Suprapubic skin (tissue), 4 donors: ENCODE measurements around the gene TP73. TPM values are rescaled to one million over a fixed set of nuclear protein-coding genes. Genes with fewer than 3 reads are reported as not detected.

Experiments
- DNase-seq, 2 donors: peaks; one replicate each; pipeline ENCODE4 v3.0.0-alpha.2; 2019; ENCODE audit warnings: low spot score in 2 of 2
- H3K27ac ChIP-seq: fragments of 200-600 bp; sonication (generic); one replicate; pipeline ENCODE4 v1.5.1; 2019
- H3K27me3 ChIP-seq: fragments of 200-600 bp; sonication (generic); one replicate; pipeline ENCODE4 v1.5.1; 2019
- H3K36me3 ChIP-seq: fragments of 200-600 bp; sonication (generic); one replicate; pipeline ENCODE4 v1.5.1; 2019
- H3K4me1 ChIP-seq: fragments of 200-600 bp; sonication (generic); one replicate; pipeline ENCODE4 v1.5.1; 2019
- H3K4me3 ChIP-seq: fragments of 200-600 bp; sonication (generic); one replicate; pipeline ENCODE4 v1.5.1; 2019; ENCODE audit warnings: mild to moderate bottlenecking
- H3K9me3 ChIP-seq: fragments of 200-600 bp; sonication (generic); one replicate; pipeline ENCODE4 v1.5.1; 2019
- CTCF ChIP-seq, 2 donors: fragments of 200-600 bp in 1 of 2; fragments of 450-650 bp in 1 of 2; sonication (generic) in 1 of 2; IDR thresholded peaks; one replicate each; pipeline ENCODE4 v1.5.1; 2016 to 2019; ENCODE audit warnings: antibody characterized with exemption in 2 of 2, mild to moderate bottlenecking in 1 of 2, moderate library complexity in 1 of 2
- EP300 ChIP-seq: sonication (generic); formaldehyde crosslinking; IDR thresholded peaks from one replicate; pipeline ENCODE4 v1.6.1; 2017; ENCODE audit warnings: antibody characterized with exemption
- POLR2A ChIP-seq, 2 donors: fragments of 450-650 bp; IDR thresholded peaks; one replicate each; pipeline ENCODE4 v1.6.1; 2017; ENCODE audit warnings: antibody characterized with exemption in 2 of 2, mild to moderate bottlenecking in 2 of 2, moderate library complexity in 2 of 2
- POLR2AphosphoS5 ChIP-seq, 3 donors: sonication (generic); formaldehyde crosslinking; IDR thresholded peaks; one replicate each; pipeline ENCODE4 v1.6.1; 2017; ENCODE audit warnings: antibody characterized with exemption in 3 of 3
- WGBS: methylation state at CpG from one replicate; pipeline ENCODE4 v1.1.5; 2018; 5-methylcytosine and 5-hydroxymethylcytosine counted together
- total RNA-seq, 4 donors: library from RNA; depleted of rRNA; stranded (reverse); fragments of >200 nt; gene quantifications; one replicate each; pipeline ENCODE4 v1.1.0, GENCODE V29; 2016

TP73 gene
- total RNA-seq, 4 donors from 2014 or later, result 8.8 to 24.7 (median 16.9) TPM

GRCh38 chr1:3638027-3638426, 14.3 kb upstream of the TP73 start:
- no peaks in the 10 kb centered on the region for H3K27me3 ChIP-seq
- no peak overlapping the region for H3K4me3 ChIP-seq
- TF ChIP-seq EP300 (no peak), CTCF (IDR thresholded peaks at IDR 0.05) (no peak), POLR2AphosphoS5 (IDR thresholded peaks at IDR 0.05) (no peak), POLR2A (IDR thresholded peaks at IDR 0.05) (no peak)
- no peaks in the 10 kb centered on the region for H3K4me1 ChIP-seq
- no peaks in the 10 kb centered on the region for H3K9me3 ChIP-seq
- peaks cover 85% of the 10 kb centered on the region for H3K36me3 ChIP-seq
- peak in 1 of 2 donors; percentile 34 for DNase-seq
- WGBS, result 90% methylated on average over 10 of the region's 12 CpGs
- H3K27ac ChIP-seq, result no peak overlapping the region

- Histone ChIP-seq H3K27me3 (no peaks in the 10 kb centered on the region), H3K9me3 (no peaks in the 10 kb centered on the region), H3K4me1 (no peaks in the 10 kb centered on the region), H3K36me3 (peaks cover 78% of the 10 kb centered on the region), H3K4me3 (no peak overlapping the region), H3K27ac (no peak overlapping the region)
- TF ChIP-seq POLR2A (IDR thresholded peaks at IDR 0.05) (no peak), CTCF (IDR thresholded peaks at IDR 0.05) (no peak), EP300 (no peak), POLR2AphosphoS5 (IDR thresholded peaks at IDR 0.05) (no peak)
- 92% methylated on average over 15 of the region's 15 CpGs for WGBS
- no peak for DNase-seq
Observed at GRCh38 chr1:3638676-3639075, 13.6 kb upstream of the TP73 start.

GRCh38 chr1:3639397-3639911, 12.9 kb upstream of the TP73 start:
- H3K4me1 ChIP-seq, result no peaks in the 10 kb centered on the region
- WGBS, result 94% methylated on average over 23 of the region's 23 CpGs
- peak in 1 of 2 donors; percentile 60 for DNase-seq
- TF ChIP-seq EP300 (no peak), POLR2AphosphoS5 (IDR thresholded peaks at IDR 0.05) (no peak), CTCF (IDR thresholded peaks at IDR 0.05) (no peak), POLR2A (IDR thresholded peaks at IDR 0.05) (no peak)
- H3K27ac ChIP-seq, result no peak overlapping the region
- no peak overlapping the region for H3K4me3 ChIP-seq
- peaks cover 74% of the 10 kb centered on the region for H3K36me3 ChIP-seq
- no peaks in the 10 kb centered on the region for H3K9me3 ChIP-seq
- H3K27me3 ChIP-seq, result no peaks in the 10 kb centered on the region

- H3K9me3 ChIP-seq, result no peaks in the 10 kb centered on the region
- DNase-seq, result peak in 1 of 2 donors; percentile 56
- no peaks in the 10 kb centered on the region for H3K4me1 ChIP-seq
- H3K4me3 ChIP-seq, result no peak overlapping the region
- WGBS, result 80% methylated on average over 25 of the region's 36 CpGs
- TF ChIP-seq POLR2A (IDR thresholded peaks at IDR 0.05) (no peak), POLR2AphosphoS5 (IDR thresholded peaks at IDR 0.05) (no peak), CTCF (IDR thresholded peaks at IDR 0.05) (no peak), EP300 (no peak)
- H3K27ac ChIP-seq, result no peak overlapping the region
- peaks cover 74% of the 10 kb centered on the region for H3K36me3 ChIP-seq
- no peaks in the 10 kb centered on the region for H3K27me3 ChIP-seq
Observed at GRCh38 chr1:3640121-3640837, 12.0 kb upstream of the TP73 start.

- Histone ChIP-seq H3K9me3 (no peaks in the 10 kb centered on the region), H3K4me3 (no peak overlapping the region), H3K36me3 (peaks cover 74% of the 10 kb centered on the region), H3K4me1 (no peaks in the 10 kb centered on the region), H3K27me3 (no peaks in the 10 kb centered on the region), H3K27ac (no peak overlapping the region)
- DNase-seq, result peak in 1 of 2 donors; percentile 31
- TF ChIP-seq POLR2AphosphoS5 (IDR thresholded peaks at IDR 0.05) (no peak), CTCF (IDR thresholded peaks at IDR 0.05) (no peak), POLR2A (IDR thresholded peaks at IDR 0.05) (no peak), EP300 (no peak)
- 96% methylated on average over 24 of the region's 26 CpGs for WGBS
Observed at GRCh38 chr1:3641046-3641760, 11.1 kb upstream of the TP73 start.
